HepG2 (cell line): ENCODE results near the gene SLC44A4. TPM values are rescaled to one million over a fixed set of nuclear protein-coding genes. Genes with fewer than 3 reads are reported as not detected.

Experiments
- ADNP ChIP-seq: sonication (generic); formaldehyde crosslinking; IDR thresholded peaks from 2 replicates; pipeline ENCODE4 v1.4.0; 2020; ENCODE audit warnings: missing genetic modification reagents
- ASH2L ChIP-seq: fragments of 300-600, 200-600 bp; sonication (generic); IDR thresholded peaks from 2 replicates; pipeline ENCODE4 v1.7.0; 2017; ENCODE audit warnings: low read depth, mild to moderate bottlenecking, moderate library complexity, mixed read lengths, low read length; ENCODE audit not compliant: insufficient read length
- EEA1 ChIP-seq: sonication (generic); formaldehyde crosslinking; IDR thresholded peaks from 2 replicates; pipeline ENCODE4 v1.5.1; 2020; ENCODE audit warnings: mild to moderate bottlenecking, missing genetic modification reagents, borderline replicate concordance
- EHMT2 ChIP-seq: fragments of 200-600 bp; sonication (generic); IDR thresholded peaks from 2 replicates; pipeline ENCODE4 v1.7.0; 2017; ENCODE audit warnings: antibody characterized with exemption, low read depth, low read length, borderline replicate concordance
- ELF3 ChIP-seq: IDR thresholded peaks from 2 replicates; pipeline ENCODE4 v1.6.1; 2016; ENCODE audit warnings: missing genetic modification reagents, missing compliant biosample characterization
- ELF4 ChIP-seq: sonication (generic); formaldehyde crosslinking; IDR thresholded peaks from 2 replicates; pipeline ENCODE4 v1.5.0; 2020; ENCODE audit warnings: missing genetic modification reagents, mild to moderate bottlenecking, moderate library complexity, borderline replicate concordance
- FLYWCH1 ChIP-seq: sonication (generic); formaldehyde crosslinking; IDR thresholded peaks from 2 replicates; pipeline ENCODE4 v1.8.1; 2023; ENCODE audit warnings: mild to moderate bottlenecking, missing genetic modification reagents
- HOXA7 ChIP-seq: sonication (generic); formaldehyde crosslinking; IDR thresholded peaks from 2 replicates; pipeline ENCODE4 v1.8.1; 2022; ENCODE audit warnings: mild to moderate bottlenecking, missing genetic modification reagents, moderate library complexity
- MXD4 ChIP-seq: IDR thresholded peaks from 2 replicates; pipeline ENCODE4 v1.6.1; 2016; ENCODE audit warnings: mild to moderate bottlenecking, missing biosample characterization, missing genetic modification reagents
- NFRKB ChIP-seq: fragments of 450-650 bp; IDR thresholded peaks from 2 replicates; pipeline ENCODE4 v1.6.1; 2017
- RFX5 ChIP-seq: IDR thresholded peaks from 2 replicates; pipeline ENCODE4 v1.6.1; 2011; ENCODE audit warnings: low read depth, low read length, improper control_type of control experiment
- SRSF4 ChIP-seq: fragments of 200-400 bp; formaldehyde crosslinking; IDR thresholded peaks from one replicate; pipeline ENCODE4 v1.6.1; 2018; ENCODE audit warnings: mild to moderate bottlenecking, low read depth, low read length, moderate library complexity; ENCODE audit not compliant: poor library complexity, severe bottlenecking
- TAF15 ChIP-seq: fragments of 200-400 bp; formaldehyde crosslinking; IDR thresholded peaks from one replicate; pipeline ENCODE4 v1.6.1; 2018; ENCODE audit warnings: mild to moderate bottlenecking, low read depth, low read length; ENCODE audit not compliant: poor library complexity, severe bottlenecking
- TBX2 ChIP-seq: sonication (generic); formaldehyde crosslinking; IDR thresholded peaks from 2 replicates; pipeline ENCODE4 v1.5.0; 2020; ENCODE audit warnings: missing genetic modification reagents, mild to moderate bottlenecking, borderline replicate concordance
- ZNF224 ChIP-seq: sonication (generic); formaldehyde crosslinking; IDR thresholded peaks from 2 replicates; pipeline ENCODE4 v1.5.0; 2020; ENCODE audit warnings: mild to moderate bottlenecking, missing genetic modification reagents
- ZNF230 ChIP-seq: sonication (generic); formaldehyde crosslinking; IDR thresholded peaks from 2 replicates; pipeline ENCODE4 v1.4.0; 2020; ENCODE audit warnings: mild to moderate bottlenecking, missing genetic modification reagents
- ZNF451 ChIP-seq: sonication (generic); formaldehyde crosslinking; IDR thresholded peaks from 2 replicates; pipeline ENCODE4 v1.5.0; 2020; ENCODE audit warnings: mild to moderate bottlenecking, missing genetic modification reagents
- ZNF563 ChIP-seq: sonication (generic); formaldehyde crosslinking; IDR thresholded peaks from 2 replicates; pipeline ENCODE4 v1.8.0; 2022; ENCODE audit warnings: mild to moderate bottlenecking, moderate library complexity, missing genetic modification reagents
- ZNF777 ChIP-seq: sonication (generic); formaldehyde crosslinking; IDR thresholded peaks from 2 replicates; pipeline ENCODE4 v1.4.0; 2020; ENCODE audit warnings: missing genetic modification reagents
- ZNF792 ChIP-seq: IDR thresholded peaks from 2 replicates; pipeline ENCODE4 v1.6.1; 2016
- ZNF883 ChIP-seq: sonication (generic); formaldehyde crosslinking; IDR thresholded peaks from 2 replicates; pipeline ENCODE4 v1.5.1; 2020; ENCODE audit warnings: mild to moderate bottlenecking, missing genetic modification reagents; ENCODE audit errors: not compliant biosample characterization
- polyA plus RNA-seq, 8 experiments: library from polyadenylated mRNA; depleted of rRNA in 3 of 8; stranded (reverse) in 7 of 8; unstranded in 1 of 8; fragments of >200 nt; fragmentation: Illumina TruSeq in 4 of 8; extraction: Trizol in 4 of 8; gene quantifications; 2 replicates each; pipeline versions ENCODE4 v1.2.1 to v1.2.3, GENCODE V29; 2011 to 2016; ENCODE audit warnings: low read depth in 4 of 8, missing spikeins in 1 of 8, mixed read lengths in 1 of 8; ENCODE audit not compliant: insufficient read depth in 1 of 8
- total RNA-seq, 5 experiments: library from RNA; depleted of rRNA; stranded (reverse); fragments of >200 nt; fragmentation: Illumina TruSeq; extraction: Trizol; gene quantifications; 2 replicates each; pipeline ENCODE4 v1.2.3, GENCODE V29; 2016; ENCODE audit warnings: low read depth in 1 of 5
- TF ChIP-seq, protein P1 (sequence below): sonication (generic); formaldehyde crosslinking; IDR thresholded peaks from 2 replicates; pipeline ENCODE4 v1.9.0; 2022; ENCODE audit warnings: low read depth, missing genetic modification reagents
- TF ChIP-seq, protein P2 (sequence below): fragments of 450-650 bp; IDR thresholded peaks from 2 replicates; pipeline ENCODE4 v1.6.1; 2017; ENCODE audit warnings: mild to moderate bottlenecking
- TF ChIP-seq, protein P3 (sequence below): sonication (generic); formaldehyde crosslinking; conservative IDR thresholded peaks from 2 replicates; pipeline ENCODE4 v1.8.0; 2022; ENCODE audit warnings: mild to moderate bottlenecking, moderate library complexity, missing genetic modification reagents

SLC44A4 gene
- total and polyA plus RNA-seq, 2 of the 13 experiments (the other 11 are each of a cell fraction or from before 2014, with no cell fraction given): 3.5 to 5.9 TPM

DNA sequence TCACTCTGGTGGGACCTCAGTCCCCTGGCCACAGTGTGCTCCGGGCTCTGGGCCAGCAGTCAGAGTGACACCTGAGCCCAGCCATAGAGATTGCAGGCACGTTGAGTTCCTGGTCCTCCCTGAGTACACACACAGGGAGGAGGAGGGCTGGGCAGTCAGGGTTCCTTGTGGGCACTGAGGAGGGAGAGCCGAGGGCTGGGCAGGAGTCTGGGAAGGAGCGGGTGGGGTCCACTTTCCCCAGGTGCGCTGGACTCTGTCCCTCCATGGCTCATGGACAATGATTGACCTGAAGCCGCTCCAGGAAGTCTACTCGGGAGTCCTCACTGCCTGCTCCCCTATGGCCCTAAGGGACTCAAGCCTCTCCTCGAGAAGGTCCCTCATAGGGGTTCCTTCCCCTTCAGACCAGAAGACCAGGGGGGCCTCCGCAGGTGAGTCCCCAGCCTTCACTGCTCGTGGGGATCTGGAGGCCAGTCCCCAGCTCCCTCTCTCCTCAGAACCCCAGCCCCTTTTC is 1.1 kb downstream of the SLC44A4 start (continued):
- no peak; the same call in 1 of the 2 replicates for TF ChIP-seq ZNF563 (CRISPR knock-in tag)
- TF ChIP-seq ZNF230: 0 out of 2 replicates have a peak, but pooled peaks have one; percentile 66
- TF ChIP-seq, protein P1, sequence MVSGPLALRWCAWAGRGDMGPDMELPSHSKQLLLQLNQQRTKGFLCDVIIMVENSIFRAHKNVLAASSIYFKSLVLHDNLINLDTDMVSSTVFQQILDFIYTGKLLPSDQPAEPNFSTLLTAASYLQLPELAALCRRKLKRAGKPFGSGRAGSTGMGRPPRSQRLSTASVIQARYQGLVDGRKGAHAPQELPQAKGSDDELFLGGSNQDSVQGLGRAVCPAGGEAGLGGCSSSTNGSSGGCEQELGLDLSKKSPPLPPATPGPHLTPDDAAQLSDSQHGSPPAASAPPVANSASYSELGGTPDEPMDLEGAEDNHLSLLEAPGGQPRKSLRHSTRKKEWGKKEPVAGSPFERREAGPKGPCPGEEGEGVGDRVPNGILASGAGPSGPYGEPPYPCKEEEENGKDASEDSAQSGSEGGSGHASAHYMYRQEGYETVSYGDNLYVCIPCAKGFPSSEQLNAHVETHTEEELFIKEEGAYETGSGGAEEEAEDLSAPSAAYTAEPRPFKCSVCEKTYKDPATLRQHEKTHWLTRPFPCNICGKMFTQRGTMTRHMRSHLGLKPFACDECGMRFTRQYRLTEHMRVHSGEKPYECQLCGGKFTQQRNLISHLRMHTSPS (CRISPR knock-in tag): peak; percentile 65; the same call in 1 of the 2 replicates
- no peak for TF ChIP-seq TAF15
- no peak for TF ChIP-seq ELF4 (CRISPR knock-in tag)
- TF ChIP-seq EEA1 (CRISPR knock-in tag): no peak
- no peak for TF ChIP-seq ADNP (CRISPR knock-in tag)
- TF ChIP-seq EHMT2: no peak
- peak; percentile 71 for TF ChIP-seq MXD4 (CRISPR knock-in tag)
- no peak for TF ChIP-seq NFRKB
- TF ChIP-seq, protein P2, sequence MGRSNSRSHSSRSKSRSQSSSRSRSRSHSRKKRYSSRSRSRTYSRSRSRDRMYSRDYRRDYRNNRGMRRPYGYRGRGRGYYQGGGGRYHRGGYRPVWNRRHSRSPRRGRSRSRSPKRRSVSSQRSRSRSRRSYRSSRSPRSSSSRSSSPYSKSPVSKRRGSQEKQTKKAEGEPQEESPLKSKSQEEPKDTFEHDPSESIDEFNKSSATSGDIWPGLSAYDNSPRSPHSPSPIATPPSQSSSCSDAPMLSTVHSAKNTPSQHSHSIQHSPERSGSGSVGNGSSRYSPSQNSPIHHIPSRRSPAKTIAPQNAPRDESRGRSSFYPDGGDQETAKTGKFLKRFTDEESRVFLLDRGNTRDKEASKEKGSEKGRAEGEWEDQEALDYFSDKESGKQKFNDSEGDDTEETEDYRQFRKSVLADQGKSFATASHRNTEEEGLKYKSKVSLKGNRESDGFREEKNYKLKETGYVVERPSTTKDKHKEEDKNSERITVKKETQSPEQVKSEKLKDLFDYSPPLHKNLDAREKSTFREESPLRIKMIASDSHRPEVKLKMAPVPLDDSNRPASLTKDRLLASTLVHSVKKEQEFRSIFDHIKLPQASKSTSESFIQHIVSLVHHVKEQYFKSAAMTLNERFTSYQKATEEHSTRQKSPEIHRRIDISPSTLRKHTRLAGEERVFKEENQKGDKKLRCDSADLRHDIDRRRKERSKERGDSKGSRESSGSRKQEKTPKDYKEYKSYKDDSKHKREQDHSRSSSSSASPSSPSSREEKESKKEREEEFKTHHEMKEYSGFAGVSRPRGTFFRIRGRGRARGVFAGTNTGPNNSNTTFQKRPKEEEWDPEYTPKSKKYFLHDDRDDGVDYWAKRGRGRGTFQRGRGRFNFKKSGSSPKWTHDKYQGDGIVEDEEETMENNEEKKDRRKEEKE: no peak
- TF ChIP-seq ZNF792 (CRISPR knock-in tag): no peak
- no peak for TF ChIP-seq ASH2L
- TF ChIP-seq, protein P3, sequence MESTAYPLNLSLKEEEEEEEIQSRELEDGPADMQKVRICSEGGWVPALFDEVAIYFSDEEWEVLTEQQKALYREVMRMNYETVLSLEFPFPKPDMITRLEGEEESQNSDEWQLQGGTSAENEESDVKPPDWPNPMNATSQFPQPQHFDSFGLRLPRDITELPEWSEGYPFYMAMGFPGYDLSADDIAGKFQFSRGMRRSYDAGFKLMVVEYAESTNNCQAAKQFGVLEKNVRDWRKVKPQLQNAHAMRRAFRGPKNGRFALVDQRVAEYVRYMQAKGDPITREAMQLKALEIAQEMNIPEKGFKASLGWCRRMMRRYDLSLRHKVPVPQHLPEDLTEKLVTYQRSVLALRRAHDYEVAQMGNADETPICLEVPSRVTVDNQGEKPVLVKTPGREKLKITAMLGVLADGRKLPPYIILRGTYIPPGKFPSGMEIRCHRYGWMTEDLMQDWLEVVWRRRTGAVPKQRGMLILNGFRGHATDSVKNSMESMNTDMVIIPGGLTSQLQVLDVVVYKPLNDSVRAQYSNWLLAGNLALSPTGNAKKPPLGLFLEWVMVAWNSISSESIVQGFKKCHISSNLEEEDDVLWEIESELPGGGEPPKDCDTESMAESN (CRISPR knock-in tag): no peak
- TF ChIP-seq ZNF224 (CRISPR knock-in tag): no peak
- TF ChIP-seq ELF3: peak; percentile 79; the same call in 1 of the 2 replicates
- TF ChIP-seq FLYWCH1: no peak
- peak; percentile 23 for TF ChIP-seq ZNF883 (CRISPR knock-in tag)
- TF ChIP-seq SRSF4: no peak
- no peak for TF ChIP-seq RFX5
- no peak for TF ChIP-seq HOXA7
- TF ChIP-seq ZNF451: no peak
- peak; percentile 69; the same call in 1 of the 2 replicates for TF ChIP-seq TBX2
- TF ChIP-seq ZNF777 (CRISPR knock-in tag): no peak
